Measurements from ENCODE around the gene TEX28.
"Not testable (repeated sequence)": the region's sequence is repeated elsewhere in the genome, so short reads cannot be mapped to it uniquely, and the experiment has no call there.

GRCh38 chrX:154263072-154263471, 31.9 kb downstream of the TEX28 start:
- not testable (repeated sequence) for TF ChIP-seq CTCF (IDR thresholded peaks at IDR 0.05 in 4 of 5, conservative IDR thresholded peaks at IDR 0.05 in 1 of 5); POLR2A (IDR thresholded peaks at IDR 0.05)
